CD8-positive, alpha-beta memory T cell (primary cell): ENCODE measurements around the gene EMC9. TPM values are rescaled to one million over a fixed set of nuclear protein-coding genes. Genes with fewer than 3 reads are reported as not detected.
A peak's percentile ranks its signal among the peaks of the same experiment; 100 is the strongest.

ENCODE experiments used
- CTCF ChIA-PET: fragments of 350-600 bp; sonication (Branson Sonifier 250); formaldehyde crosslinking; loops from one replicate; lab custom pipeline; 2021; ENCODE audit warnings: antibody characterized with exemption; lab: Charles Lee
- POLR2A ChIA-PET: fragments of 350-600 bp; sonication (Branson Sonifier 250); formaldehyde crosslinking; loops from one replicate; lab custom pipeline; 2021; ENCODE audit warnings: antibody characterized with exemption; lab: Charles Lee
- DNase-seq, 5 donors: peaks; one replicate each; pipeline versions ENCODE4 v3.0.0 to v3.0.0-alpha.2; 2020 to 2022; ENCODE audit warnings: mixed read lengths in 1 of 5
- H3K27ac ChIP-seq: one replicate; pipeline ENCODE4 v1.7.0; 2013; ENCODE audit warnings: low read depth, mild to moderate bottlenecking, low read length, moderate library complexity
- H3K27me3 ChIP-seq: 2 replicates; pipeline ENCODE4 v1.7.0; 2013; ENCODE audit warnings: low read length, mild to moderate bottlenecking; ENCODE audit not compliant: insufficient read depth, poor library complexity, severe bottlenecking
- H3K36me3 ChIP-seq: 2 replicates; pipeline ENCODE4 v1.7.0; 2013; ENCODE audit warnings: mild to moderate bottlenecking, low read length, moderate library complexity; ENCODE audit not compliant: insufficient read depth
- H3K4me1 ChIP-seq: 2 replicates; pipeline ENCODE4 v1.7.0; 2013; ENCODE audit warnings: mild to moderate bottlenecking, low read length, moderate library complexity; ENCODE audit not compliant: insufficient read depth
- H3K4me3 ChIP-seq: 2 replicates; pipeline ENCODE4 v1.7.0; 2013; ENCODE audit warnings: mild to moderate bottlenecking, low read length
- H3K9me3 ChIP-seq: 2 replicates; pipeline ENCODE4 v1.7.0; 2013; ENCODE audit warnings: mild to moderate bottlenecking, low read length
- H3K27ac Mint-ChIP-seq, 8 donors: one replicate each; pipeline ENCODE4 v1.8.0; 2020 to 2021; ENCODE audit warnings: mixed read lengths in 8 of 8, mild to moderate bottlenecking in 6 of 8, inconsistent platforms in 3 of 8, moderate library complexity in 3 of 8
- H3K27me3 Mint-ChIP-seq, 2 donors: one replicate each; pipeline ENCODE4 v1.8.0; 2020 to 2021; ENCODE audit warnings: mixed read lengths in 2 of 2, mild to moderate bottlenecking in 1 of 2, moderate library complexity in 1 of 2
- H3K36me3 Mint-ChIP-seq, 3 donors: one replicate each; pipeline ENCODE4 v1.8.0; 2020 to 2021; ENCODE audit warnings: mixed read lengths in 3 of 3, inconsistent platforms in 1 of 3, mild to moderate bottlenecking in 1 of 3
- H3K4me1 Mint-ChIP-seq, 3 donors: one replicate each; pipeline ENCODE4 v1.8.0; 2020 to 2021; ENCODE audit warnings: mixed read lengths in 3 of 3, inconsistent platforms in 1 of 3, mild to moderate bottlenecking in 1 of 3
- H3K4me3 Mint-ChIP-seq, 7 donors: one replicate each; pipeline ENCODE4 v1.8.0; 2020 to 2021; ENCODE audit warnings: mixed read lengths in 7 of 7, mild to moderate bottlenecking in 6 of 7, moderate library complexity in 4 of 7, inconsistent platforms in 2 of 7
- H3K9me3 Mint-ChIP-seq, 5 donors: one replicate each; pipeline ENCODE4 v1.8.0; 2020 to 2022; ENCODE audit warnings: mixed read lengths in 5 of 5, mild to moderate bottlenecking in 3 of 5, moderate library complexity in 2 of 5, inconsistent platforms in 1 of 5
- polyA plus RNA-seq: library from polyadenylated mRNA; unstranded; fragments of 300-500 nt; fragmentation: Illumina TruSeq; gene quantifications from one replicate; pipeline ENCODE4 v1.2.3, GENCODE V29; 2021
- total RNA-seq, 2 experiments: library from RNA; stranded (reverse); gene quantifications; one replicate each; pipeline ENCODE4 v1.2.3, GENCODE V29; 2021

Gene EMC9
- total and polyA plus RNA-seq, 3 experiments from 2014 or later = 15.0 to 30.2 (median 28.1) TPM

- peak overlapping the region; percentile 83 for H3K27ac ChIP-seq
- H3K27ac Mint-ChIP-seq = peak overlapping the region; percentile 65 to 98 (median 95)
- H3K27me3 ChIP-seq = no peaks in the 10 kb centered on the region
- peaks cover 0 to 34% (median 4%) of the 10 kb centered on the region in 3 donors for H3K36me3 Mint-ChIP-seq
- peak overlapping the region; percentile 93 for H3K4me3 ChIP-seq
- peaks cover 27 to 30% (median 28%) of the 10 kb centered on the region in 3 donors for H3K4me1 Mint-ChIP-seq
- H3K9me3 ChIP-seq = no peaks in the 10 kb centered on the region
- H3K36me3 ChIP-seq = no peaks in the 10 kb centered on the region
- CTCF ChIA-PET = interaction anchor here (0.6 to 12.1 kb wide), 7 partner anchors 10 to 147 kb away, joined by 3 to 185 read pairs (median 4); partner anchors contain the start of genes DCAF11, NRL and TINF2
- no peaks in the 10 kb centered on the region for H3K27me3 Mint-ChIP-seq
- DNase-seq = peak in 3 of 5 donors; percentile 17 to 21 (median 18)
- H3K4me1 ChIP-seq = peaks cover 16% of the 10 kb centered on the region
- POLR2A ChIA-PET = interaction anchor here (0.7 to 4.9 kb wide), 4 partner anchors 14 to 118 kb away, joined by 5 to 29 read pairs (median 20); partner anchors contain the start of genes CHMP4A, DCAF11 and NRL
- H3K9me3 Mint-ChIP-seq = no peaks in the 10 kb centered on the region
- H3K4me3 Mint-ChIP-seq = peak overlapping the region; percentile 93 to 99 (median 97)
Measured at GRCh38 chr14:24095271-24096068, 45.9 kb downstream of the EMC9 start.

GRCh38 chr14:24094841-24095270 lies 46.5 kb downstream of the EMC9 start:
- peak overlapping the region; percentile 93 to 99 (median 97) for H3K4me3 Mint-ChIP-seq
- no peaks in the 10 kb centered on the region for H3K9me3 ChIP-seq
- no peaks in the 10 kb centered on the region for H3K27me3 Mint-ChIP-seq
- no peaks in the 10 kb centered on the region for H3K27me3 ChIP-seq
- peaks cover 16% of the 10 kb centered on the region for H3K4me1 ChIP-seq
- peak overlapping the region; percentile 83 for H3K27ac ChIP-seq
- ChIA-PET POLR2A (interaction anchor here (1.4 to 4.9 kb wide), 3 partner anchors 15 to 118 kb away, joined by 5 to 29 read pairs (median 26); partner anchors contain the start of genes CHMP4A, DCAF11 and NRL), CTCF (interaction anchor here (0.6 to 12.1 kb wide), 5 partner anchors 11 to 148 kb away, joined by 3 to 185 read pairs (median 4); partner anchors contain the start of gene TINF2)
- no peaks in the 10 kb centered on the region for H3K36me3 ChIP-seq
- H3K4me1 Mint-ChIP-seq = peaks cover 28 to 34% (median 32%) of the 10 kb centered on the region in 3 donors
- no peaks in the 10 kb centered on the region for H3K9me3 Mint-ChIP-seq
- peak overlapping the region; percentile 65 to 98 (median 95) for H3K27ac Mint-ChIP-seq
- DNase-seq = no peak
- H3K4me3 ChIP-seq = peak overlapping the region; percentile 93
- H3K36me3 Mint-ChIP-seq = peaks cover 0 to 28% (median 4%) of the 10 kb centered on the region in 3 donors

GRCh38 chr14:24093901-24094840 lies 47.2 kb downstream of the EMC9 start, which contains the start of gene PCK2:
Gene PCK2 (plus strand): TSS chr14:24094311. CDS start chr14:24094406, 95 bp downstream.
- H3K4me1 ChIP-seq = peaks cover 16% of the 10 kb centered on the region
- H3K4me3 Mint-ChIP-seq = peak within 1 kb of the TSS; percentile 93 to 99 (median 97)
- H3K4me3 ChIP-seq = peak within 1 kb of the TSS; percentile 93
- ChIA-PET CTCF (interaction anchor here (0.9 to 12.1 kb wide), 7 partner anchors 11 to 148 kb away, joined by 3 to 185 read pairs (median 5); partner anchors contain the start of genes CARMIL3 and TINF2), POLR2A (interaction anchor here (1.0 to 4.9 kb wide), 4 partner anchors 13 to 119 kb away, joined by 5 to 29 read pairs (median 16); partner anchors contain the start of genes CHMP4A, DCAF11 and NRL)
- peaks cover 28 to 37% (median 37%) of the 10 kb centered on the region in 3 donors for H3K4me1 Mint-ChIP-seq
- H3K36me3 ChIP-seq = no peaks in the 10 kb centered on the region
- no peaks in the 10 kb centered on the region for H3K27me3 ChIP-seq
- DNase-seq = peak; percentile 63 to 77 (median 67)
- peak within 1 kb of the TSS; percentile 83 for H3K27ac ChIP-seq
- no peaks in the 10 kb centered on the region for H3K9me3 ChIP-seq
- H3K27ac Mint-ChIP-seq = peak within 1 kb of the TSS; percentile 65 to 98 (median 95)
- peaks cover 0 to 21% (median 1%) of the 10 kb centered on the region in 3 donors for H3K36me3 Mint-ChIP-seq
- H3K9me3 Mint-ChIP-seq = no peaks in the 10 kb centered on the region
- H3K27me3 Mint-ChIP-seq = no peaks in the 10 kb centered on the region

- peak overlapping the region; percentile 93 for H3K4me3 ChIP-seq
- peak overlapping the region; percentile 83 for H3K27ac ChIP-seq
- Mint-ChIP-seq H3K4me1 (peaks cover 28 to 37% (median 37%) of the 10 kb centered on the region in 3 donors), H3K27me3 (no peaks in the 10 kb centered on the region), H3K4me3 (peak overlapping the region; percentile 93 to 99 (median 97)), H3K36me3 (peaks cover 0 to 16% (median 1%) of the 10 kb centered on the region in 3 donors), H3K9me3 (no peaks in the 10 kb centered on the region), H3K27ac (peak overlapping the region; percentile 65 to 98 (median 90))
- no peaks in the 10 kb centered on the region for H3K27me3 ChIP-seq
- peaks cover 16% of the 10 kb centered on the region for H3K4me1 ChIP-seq
- DNase-seq = no peak
- H3K36me3 ChIP-seq = no peaks in the 10 kb centered on the region
- no peaks in the 10 kb centered on the region for H3K9me3 ChIP-seq
- ChIA-PET POLR2A (interaction anchor here (1.0 to 4.9 kb wide), 3 partner anchors 12 to 22 kb away, joined by 7 to 29 read pairs (median 26); partner anchors contain the start of genes DCAF11 and NRL), CTCF (interaction anchor here (0.8 to 12.1 kb wide), 7 partner anchors 12 to 149 kb away, joined by 3 to 185 read pairs (median 5); partner anchors contain the start of genes CARMIL3 and TINF2)
Measured at GRCh38 chr14:24093207-24093900, 48.0 kb downstream of the EMC9 start.

GRCh38 chr14:24092505-24093206 lies 48.7 kb downstream of the EMC9 start:
- H3K4me1 Mint-ChIP-seq = peaks cover 28 to 37% (median 37%) of the 10 kb centered on the region in 3 donors
- ChIA-PET POLR2A (interaction anchor here (1.5 to 4.9 kb wide), 2 partner anchors 12 to 22 kb away, joined by 5 to 29 read pairs; partner anchors contain the start of genes DCAF11 and NRL), CTCF (interaction anchor here (0.8 to 12.1 kb wide), 10 partner anchors 11 to 150 kb away, joined by 3 to 185 read pairs (median 4); partner anchors contain the start of genes CARMIL3, DCAF11, EMC9 and NRL)
- H3K27me3 Mint-ChIP-seq = no peaks in the 10 kb centered on the region
- peaks cover 0 to 12% (median 1%) of the 10 kb centered on the region in 3 donors for H3K36me3 Mint-ChIP-seq
- H3K4me3 Mint-ChIP-seq = peak overlapping the region; percentile 93 to 99 (median 97)
- Histone ChIP-seq H3K4me3 (no peak overlapping the region), H3K27me3 (no peaks in the 10 kb centered on the region), H3K4me1 (peaks cover 16% of the 10 kb centered on the region), H3K36me3 (no peaks in the 10 kb centered on the region), H3K27ac (no peak overlapping the region), H3K9me3 (no peaks in the 10 kb centered on the region)
- no peaks in the 10 kb centered on the region for H3K9me3 Mint-ChIP-seq
- no peak for DNase-seq
- peak overlapping the region; percentile 32 to 98 (median 90) for H3K27ac Mint-ChIP-seq

- Mint-ChIP-seq H3K36me3 (peaks cover 0 to 12% (median 1%) of the 10 kb centered on the region in 3 donors), H3K9me3 (no peaks in the 10 kb centered on the region), H3K27ac (peak overlapping the region in 4 of 8 donors; percentile 38 to 76 (median 52)), H3K4me3 (peak overlapping the region in 6 of 7 donors; percentile 5 to 99 (median 80)), H3K27me3 (no peaks in the 10 kb centered on the region), H3K4me1 (peaks cover 28 to 37% (median 37%) of the 10 kb centered on the region in 3 donors)
- Histone ChIP-seq H3K4me3 (no peak overlapping the region), H3K9me3 (no peaks in the 10 kb centered on the region), H3K36me3 (no peaks in the 10 kb centered on the region), H3K27me3 (no peaks in the 10 kb centered on the region), H3K27ac (no peak overlapping the region), H3K4me1 (peaks cover 16% of the 10 kb centered on the region)
- no peak for DNase-seq
- ChIA-PET CTCF (interaction anchor here (0.9 to 12.1 kb wide), 7 partner anchors 11 to 78 kb away, joined by 3 to 185 read pairs (median 6); partner anchors contain the start of genes DCAF11, EMC9, NRL and PSME1), POLR2A (interaction anchor here (1.5 to 4.9 kb wide), 2 partner anchors 11 to 23 kb away, joined by 5 to 29 read pairs; partner anchors contain the start of genes DCAF11 and NRL)
Measured at GRCh38 chr14:24092110-24092504, 49.3 kb downstream of the EMC9 start.
